ENCODE results near the gene QSOX1.

- TF ChIP-seq, protein P1, sequence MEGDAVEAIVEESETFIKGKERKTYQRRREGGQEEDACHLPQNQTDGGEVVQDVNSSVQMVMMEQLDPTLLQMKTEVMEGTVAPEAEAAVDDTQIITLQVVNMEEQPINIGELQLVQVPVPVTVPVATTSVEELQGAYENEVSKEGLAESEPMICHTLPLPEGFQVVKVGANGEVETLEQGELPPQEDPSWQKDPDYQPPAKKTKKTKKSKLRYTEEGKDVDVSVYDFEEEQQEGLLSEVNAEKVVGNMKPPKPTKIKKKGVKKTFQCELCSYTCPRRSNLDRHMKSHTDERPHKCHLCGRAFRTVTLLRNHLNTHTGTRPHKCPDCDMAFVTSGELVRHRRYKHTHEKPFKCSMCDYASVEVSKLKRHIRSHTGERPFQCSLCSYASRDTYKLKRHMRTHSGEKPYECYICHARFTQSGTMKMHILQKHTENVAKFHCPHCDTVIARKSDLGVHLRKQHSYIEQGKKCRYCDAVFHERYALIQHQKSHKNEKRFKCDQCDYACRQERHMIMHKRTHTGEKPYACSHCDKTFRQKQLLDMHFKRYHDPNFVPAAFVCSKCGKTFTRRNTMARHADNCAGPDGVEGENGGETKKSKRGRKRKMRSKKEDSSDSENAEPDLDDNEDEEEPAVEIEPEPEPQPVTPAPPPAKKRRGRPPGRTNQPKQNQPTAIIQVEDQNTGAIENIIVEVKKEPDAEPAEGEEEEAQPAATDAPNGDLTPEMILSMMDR (conservative IDR thresholded peaks at IDR 0.05; ENCODE audit: low read depth, low read length) = no peak
- TF ChIP-seq, protein P2, sequence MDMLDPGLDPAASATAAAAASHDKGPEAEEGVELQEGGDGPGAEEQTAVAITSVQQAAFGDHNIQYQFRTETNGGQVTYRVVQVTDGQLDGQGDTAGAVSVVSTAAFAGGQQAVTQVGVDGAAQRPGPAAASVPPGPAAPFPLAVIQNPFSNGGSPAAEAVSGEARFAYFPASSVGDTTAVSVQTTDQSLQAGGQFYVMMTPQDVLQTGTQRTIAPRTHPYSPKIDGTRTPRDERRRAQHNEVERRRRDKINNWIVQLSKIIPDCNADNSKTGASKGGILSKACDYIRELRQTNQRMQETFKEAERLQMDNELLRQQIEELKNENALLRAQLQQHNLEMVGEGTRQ (IDR thresholded peaks at IDR 0.05; ENCODE audit: low read depth, low read length) = no peak
- TF ChIP-seq BHLHE40 (IDR thresholded peaks at IDR 0.05; ENCODE audit: low read depth, low read length) = no peak
- no peak for TF ChIP-seq POLR2A (IDR thresholded peaks at IDR 0.05; ENCODE audit: low read depth, low read length)
- TF ChIP-seq CHD1 (IDR thresholded peaks at IDR 0.05; ENCODE audit: low read depth, low read length) = no peak
- TF ChIP-seq RAD21 (IDR thresholded peaks at IDR 0.05; ENCODE audit: low read length) = no peak
- no peak for TF ChIP-seq SMC3 (IDR thresholded peaks at IDR 0.05; ENCODE audit: low read depth, low read length)
- no peak for TF ChIP-seq RFX5 (IDR thresholded peaks at IDR 0.05; ENCODE audit: low read depth, low read length)
- no peak for TF ChIP-seq ELK1 (IDR thresholded peaks at IDR 0.05; ENCODE audit: borderline replicate concordance, low read depth, low read length)
- TF ChIP-seq CEBPB (IDR thresholded peaks at IDR 0.05; ENCODE audit: low read depth, low read length) = no peak
- no peak for TF ChIP-seq MAFK (IDR thresholded peaks at IDR 0.05; ENCODE audit: low read depth, low read length)
Observed at GRCh38 chr1:180232521-180233043, 77.9 kb downstream of the QSOX1 start.
